K562 (cell line): ENCODE results near the gene NMRK2. TPM values are rescaled to one million over a fixed set of nuclear protein-coding genes. Genes with fewer than 3 reads are reported as not detected.
A peak's percentile ranks its signal among the peaks of the same experiment; 100 is the strongest.

Source experiments
- ATAC-seq: fragments of 200-7000 bp; cut with Tn5 transposase; 3 replicates; pipeline ENCODE4 v1.9.1; 2020; ENCODE audit warnings: moderate library complexity
- BruUV-seq: library from RNA; stranded (reverse); fragments of 400-500 nt; replicated peaks from 2 replicates; lab custom pipeline; 2021; lab: Mats Ljungman, UMichigan
- CTCF ChIA-PET: fragments of 300-600 bp; formaldehyde crosslinking; extraction: SDS; loops from one replicate; lab custom pipeline; 2021; ENCODE audit warnings: low intra/inter-chr PET ratio; lab: Yijun Ruan, JAX
- POLR2A ChIA-PET: fragments of 300-600, 350-650 bp; sonication (Branson Sonifier 250); formaldehyde crosslinking; extraction: SDS; loops from one replicate; lab custom pipeline; 2021; ENCODE audit warnings: antibody characterized with exemption, inconsistent platforms; lab: Yijun Ruan, JAX
- DNase-seq, 4 experiments: peaks; one replicate each; pipeline versions ENCODE4 v3.0.0 to v3.0.0-alpha.2; 2011 to 2018; ENCODE audit warnings: low spot score in 3 of 4, mixed read lengths in 3 of 4; ENCODE audit errors: extremely low read depth in 1 of 4
- FAIRE-seq: peaks from 2 replicates; lab custom pipeline; 2011; peaks lifted over from hg19 to GRCh38; lab: Jason Lieb, UNC
- H2AFZ ChIP-seq: 2 replicates; pipeline ENCODE4 v1.6.0; 2011; ENCODE audit warnings: low read depth, low read length, control low read depth, inconsistent platforms
- H3K27ac ChIP-seq: fragments of 200-600 bp; 3 replicates; pipeline ENCODE4 v1.8.0; 2011; ENCODE audit warnings: low read depth, mild to moderate bottlenecking, control low read depth, inconsistent platforms, low read length, moderate library complexity, mixed read lengths; ENCODE audit errors: extremely low read depth
- H3K27me3 ChIP-seq, 2 experiments: fragments of 300-600 bp in 1 of 2; 2 replicates in 1 of 2; 3 replicates in 1 of 2; pipeline versions ENCODE4 v1.6.0 to v1.8.0; 2011; ENCODE audit warnings: inconsistent platforms in 2 of 2, low read length in 2 of 2, mild to moderate bottlenecking in 1 of 2, mixed read lengths in 1 of 2, moderate library complexity in 1 of 2; ENCODE audit not compliant: control insufficient read depth in 2 of 2, insufficient read depth in 2 of 2
- H3K36me3 ChIP-seq: fragments of 300-600 bp; 3 replicates; pipeline ENCODE4 v1.8.0; 2011; ENCODE audit warnings: mild to moderate bottlenecking, low read length, inconsistent platforms; ENCODE audit not compliant: control insufficient read depth, insufficient read depth
- H3K4me1 ChIP-seq, 2 experiments: fragments of 200-600 bp in 1 of 2; replicated peaks in 1 of 2; 2 replicates in 1 of 2; 3 replicates in 1 of 2; pipeline versions ENCODE4 v1.5.1 to v1.8.0; 2011; ENCODE audit warnings: inconsistent platforms in 2 of 2, low read length in 2 of 2, mild to moderate bottlenecking in 1 of 2, mixed read lengths in 1 of 2, moderate library complexity in 1 of 2; ENCODE audit not compliant: control insufficient read depth in 2 of 2, insufficient read depth in 2 of 2
- H3K4me2 ChIP-seq: 2 replicates; pipeline ENCODE4 v1.6.1; 2011; ENCODE audit warnings: low read length, control low read depth, inconsistent platforms, mixed read lengths; ENCODE audit not compliant: insufficient read depth
- H3K4me3 ChIP-seq: fragments of 200-600 bp; sonication (generic), shearing (Covaris generic); 2 replicates; pipeline ENCODE4 v1.5.1; 2016; ENCODE audit warnings: control low read depth, inconsistent platforms
- H3K79me2 ChIP-seq: fragments of 200-600 bp; 3 replicates; pipeline ENCODE4 v1.8.0; 2011; ENCODE audit warnings: low read length, inconsistent platforms; ENCODE audit not compliant: control insufficient read depth, insufficient read depth
- H3K9ac ChIP-seq, 2 experiments: 2 replicates each; pipeline versions ENCODE4 v1.6.0 to v1.6.1; 2011; ENCODE audit warnings: low read depth in 2 of 2, low read length in 2 of 2, control low read depth in 1 of 2, inconsistent platforms in 1 of 2, mild to moderate bottlenecking in 1 of 2, mixed read lengths in 1 of 2; ENCODE audit not compliant: insufficient read depth in 1 of 2
- H3K9me1 ChIP-seq: one replicate; pipeline ENCODE4 v1.6.0; 2011; ENCODE audit warnings: inconsistent platforms, mild to moderate bottlenecking, low read length, moderate library complexity; ENCODE audit not compliant: control insufficient read depth, insufficient read depth
- H3K9me3 ChIP-seq: replicated peaks from 2 replicates; pipeline ENCODE4 v1.5.1; 2011; ENCODE audit warnings: low read depth, low read length, inconsistent platforms; ENCODE audit not compliant: control insufficient read depth, insufficient read depth
- H4K20me1 ChIP-seq: replicated peaks from 2 replicates; pipeline ENCODE4 v1.6.1; 2011; ENCODE audit warnings: low read length, inconsistent platforms, mixed read lengths; ENCODE audit not compliant: control insufficient read depth, insufficient read depth
- RBM15 ChIP-seq: fragments of 200-400 bp; formaldehyde crosslinking; IDR thresholded peaks from 2 replicates; pipeline ENCODE4 v1.6.1; 2018; ENCODE audit warnings: mild to moderate bottlenecking, low read length, moderate library complexity; ENCODE audit not compliant: insufficient read depth
- U2AF1 ChIP-seq: fragments of 200-400 bp; formaldehyde crosslinking; optimal IDR thresholded peaks from 2 replicates; pipeline ENCODE3; 2017; ENCODE audit warnings: mild to moderate bottlenecking, low read depth, low read length, moderate library complexity
- ZBTB7A ChIP-seq: IDR thresholded peaks from 2 replicates; pipeline ENCODE4 v1.6.1; 2011; ENCODE audit warnings: low read depth, mild to moderate bottlenecking, low read length, moderate library complexity, borderline replicate concordance; ENCODE audit not compliant: control insufficient read depth
- WGBS: fragments of 100-300 bp; shearing (Covaris generic); methylation state at CpG from one replicate; pipeline ENCODE4 v1.1.6; 2016; ENCODE audit warnings: low coverage, mixed read lengths; ENCODE audit not compliant: insufficient coverage; ENCODE audit errors: missing lambda C conversion rate; 5-methylcytosine and 5-hydroxymethylcytosine counted together
- in situ Hi-C: fragments of 300-500 bp; cut with MboI; formaldehyde crosslinking; loops from 4 replicates; pipeline ENCODE4 v1.15.0; 2018; ENCODE audit warnings: inconsistent platforms, mixed read lengths
- intact Hi-C: fragments of 100-400 bp; cut with micrococcal nuclease; formaldehyde crosslinking; loops from 2 replicates; pipeline ENCODE4 v1.14.2; 2022
- polyA plus RNA-seq, 8 experiments: library from polyadenylated mRNA; depleted of rRNA in 4 of 8; stranded (reverse) in 5 of 8; unstranded in 3 of 8; fragments of >200 nt; fragmentation: Nextera tagmentation in 2 of 8; fragmentation: Illumina TruSeq in 1 of 8; extraction: Ambion mirVana in 2 of 8; extraction: Trizol in 1 of 8; gene quantifications; 2 replicates each; pipeline versions ENCODE4 v1.2.1 to v1.2.3, GENCODE V29; 2011 to 2014; ENCODE audit warnings: inconsistent platforms in 1 of 8, missing spikeins in 1 of 8
- total RNA-seq, 7 experiments: library from RNA; depleted of rRNA in 6 of 7; stranded (reverse); fragments of >200 nt in 6 of 7; fragmentation: Illumina TruSeq in 2 of 7; extraction: Trizol in 2 of 7; gene quantifications; 2 replicates each; pipeline versions ENCODE4 v1.2.1 to v1.2.3, GENCODE V29; 2011 to 2021; ENCODE audit warnings: low replicate concordance in 1 of 7
- TF ChIP-seq, protein P1 (sequence below), 3 experiments: fragments of 200-800 bp in 1 of 3; sonication (Bioruptor generic) in 1 of 3; sonication (generic) in 1 of 3; formaldehyde crosslinking in 1 of 3; IDR thresholded peaks; 2 replicates each; pipeline versions ENCODE4 v1.6.1 to v1.8.0; 2016 to 2022; ENCODE audit warnings: mild to moderate bottlenecking in 2 of 3, missing compliant biosample characterization in 2 of 3, missing genetic modification characterization in 2 of 3, missing genetic modification reagents in 1 of 3

Gene NMRK2
- total and polyA plus RNA-seq, 9 of the 15 experiments (the other 6 are each of a cell fraction or from before 2014, with no cell fraction given) = not detected

GRCh38 chr19:3949997-3950859 lies 17.4 kb downstream of the NMRK2 start:
- intact Hi-C loops = no loop called here
- no peaks in the 10 kb centered on the region for H3K9me3 ChIP-seq
- CTCF ChIA-PET = no interaction called here
- H3K27me3 ChIP-seq = no peaks in the 10 kb centered on the region
- no peak overlapping the region; the same call in 1 of the 2 replicates for H3K4me3 ChIP-seq
- peak; percentile 30 to 64 (median 52) for DNase-seq
- H3K36me3 ChIP-seq = no peaks in the 10 kb centered on the region
- H3K4me2 ChIP-seq = peak overlapping the region; percentile 46
- peak; percentile 62 for FAIRE-seq
- 27% methylated on average over 13 of the region's 20 CpGs for WGBS
- peak overlapping the region; percentile 78 for H2AFZ ChIP-seq
- BruUV-seq = no TSS peak
- TF ChIP-seq ZBTB7A = peak; percentile 94
- TF ChIP-seq, protein P1, sequence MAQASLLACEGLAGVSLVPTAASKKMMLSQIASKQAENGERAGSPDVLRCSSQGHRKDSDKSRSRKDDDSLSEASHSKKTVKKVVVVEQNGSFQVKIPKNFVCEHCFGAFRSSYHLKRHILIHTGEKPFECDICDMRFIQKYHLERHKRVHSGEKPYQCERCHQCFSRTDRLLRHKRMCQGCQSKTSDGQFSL (CRISPR knock-in tag; IDR thresholded peaks at IDR 0.05) = no peak
- TF ChIP-seq, protein P1 (tag; IDR thresholded peaks at IDR 0.05) = peak in 1 of 2 experiments; percentile 47; a peak in 1 of 4 replicates
- no peak for TF ChIP-seq RBM15
- no peak for TF ChIP-seq U2AF1
- ATAC-seq = peak; percentile 4; the same call in 2 of the 3 replicates
- no peaks in the 10 kb centered on the region for H3K79me2 ChIP-seq
- in situ Hi-C loops = no loop called here
- H4K20me1 ChIP-seq = peaks cover 4% of the 10 kb centered on the region; the same call in 1 of the 2 replicates
- H3K4me1 ChIP-seq = peaks cover 33 to 66% of the 10 kb centered on the region in 2 experiments
- peak overlapping the region; percentile 62 to 91 for H3K9ac ChIP-seq
- H3K9me1 ChIP-seq = peaks cover 7% of the 10 kb centered on the region
- H3K27ac ChIP-seq = peak overlapping the region; percentile 60
- POLR2A ChIA-PET = interaction anchor here (0.6 to 2.1 kb wide), 6 partner anchors 19 to 86 kb away, joined by 3 to 9 read pairs (median 4); partner anchors contain the start of genes DAPK3 and EEF2
